Thoracic aorta (tissue), 2 donors: ENCODE data around the gene GRK2. TPM values are rescaled to one million over a fixed set of nuclear protein-coding genes. Genes with fewer than 3 reads are reported as not detected.
"Not testable (repeated sequence)": the region's sequence is repeated elsewhere in the genome, so short reads cannot be mapped to it uniquely, and the experiment has no call there.

Experiments
- ATAC-seq: fragments of 150-250 bp; one replicate; pipeline ENCODE4 v1.8.0; 2017; ENCODE audit warnings: low read depth; ENCODE audit not compliant: insufficient number of reproducible peaks, low FRiP score
- DNase-seq: peaks from one replicate; pipeline ENCODE4 v3.0.0-alpha.2; 2020; ENCODE audit warnings: low spot score
- H3K27ac ChIP-seq, 2 donors: fragments of 200-600 bp; sonication (generic); 1 replicate in 1 of 2; 2 replicates in 1 of 2; pipeline ENCODE4 v1.5.1; 2016; ENCODE audit warnings: mild to moderate bottlenecking in 2 of 2, moderate library complexity in 2 of 2
- H3K27me3 ChIP-seq: fragments of 200-600 bp; sonication (generic); replicated peaks from 2 replicates; pipeline ENCODE4 v1.6.0; 2016; ENCODE audit warnings: mild to moderate bottlenecking; ENCODE audit not compliant: insufficient read depth
- H3K36me3 ChIP-seq: fragments of 200-600 bp; sonication (generic); one replicate; pipeline ENCODE4 v1.5.1; 2016
- H3K4me1 ChIP-seq, 2 donors: fragments of 200-600 bp; sonication (generic); 1 replicate in 1 of 2; 2 replicates in 1 of 2; pipeline versions ENCODE4 v1.5.1 to v1.6.0; 2016; ENCODE audit warnings: low read depth in 2 of 2, mild to moderate bottlenecking in 1 of 2; ENCODE audit not compliant: control insufficient read depth in 1 of 2
- H3K4me3 ChIP-seq: fragments of 200-600 bp; sonication (generic); 2 replicates; pipeline ENCODE4 v1.5.1; 2016; ENCODE audit warnings: mild to moderate bottlenecking
- H3K9me3 ChIP-seq: fragments of 200-600 bp; sonication (generic); 2 replicates; pipeline ENCODE4 v1.5.1; 2016
- total RNA-seq, 2 donors: library from RNA; depleted of rRNA; stranded (reverse); fragments of >200 nt; gene quantifications; one replicate each; pipeline versions ENCODE4 v1.1.0 to v1.2.3, GENCODE V29; 2016
- TF ChIP-seq, protein P1 (sequence below): fragments of 200-600 bp; sonication (generic); IDR thresholded peaks from one replicate; pipeline ENCODE4 v1.5.1; 2019; ENCODE audit warnings: antibody characterized with exemption

Gene GRK2
- 10 to 100 TPM; 72.8 to 85.2 TPM for total RNA-seq

DNA sequence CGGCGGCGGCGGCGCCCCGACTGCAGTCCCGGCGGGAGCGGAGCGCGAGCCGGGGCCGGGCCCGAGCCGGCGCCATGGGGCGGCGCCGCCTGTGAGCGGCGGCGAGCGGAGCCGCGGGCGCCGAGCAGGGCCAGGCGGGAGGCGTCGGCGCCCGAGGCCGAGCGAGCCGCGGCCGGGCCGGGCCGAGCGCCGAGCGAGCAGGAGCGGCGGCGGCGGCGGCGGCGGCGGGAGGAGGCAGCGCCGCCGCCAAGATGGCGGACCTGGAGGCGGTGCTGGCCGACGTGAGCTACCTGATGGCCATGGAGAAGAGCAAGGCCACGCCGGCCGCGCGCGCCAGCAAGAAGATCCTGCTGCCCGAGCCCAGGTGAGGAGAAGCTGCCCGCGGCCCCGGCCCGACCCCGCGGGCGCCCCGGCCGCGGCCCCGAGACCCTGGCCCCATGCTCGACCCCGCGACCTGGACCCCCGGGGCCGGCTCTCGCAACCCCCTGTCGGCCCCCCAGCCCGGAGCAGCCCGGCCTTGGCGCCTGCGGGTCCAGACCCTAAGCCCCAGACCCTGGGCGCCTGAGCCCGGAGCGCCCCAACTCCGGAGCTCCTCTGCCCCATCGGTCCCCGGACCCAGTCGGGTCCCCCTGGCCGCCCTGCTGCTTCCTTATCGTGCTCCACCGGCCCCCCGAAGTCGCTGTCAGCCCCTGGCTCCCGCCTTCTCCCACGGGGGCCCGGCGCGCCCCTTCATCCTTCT is at the start of gene GRK2:
Gene GRK2 (plus strand): TSS at position 25 of the 739 bp plus-strand sequence. CDS start 227 bp downstream, at position 252.
- H3K4me1 ChIP-seq: peaks cover 45 to 77% of the 10 kb centered on the region in 2 donors

DNA sequence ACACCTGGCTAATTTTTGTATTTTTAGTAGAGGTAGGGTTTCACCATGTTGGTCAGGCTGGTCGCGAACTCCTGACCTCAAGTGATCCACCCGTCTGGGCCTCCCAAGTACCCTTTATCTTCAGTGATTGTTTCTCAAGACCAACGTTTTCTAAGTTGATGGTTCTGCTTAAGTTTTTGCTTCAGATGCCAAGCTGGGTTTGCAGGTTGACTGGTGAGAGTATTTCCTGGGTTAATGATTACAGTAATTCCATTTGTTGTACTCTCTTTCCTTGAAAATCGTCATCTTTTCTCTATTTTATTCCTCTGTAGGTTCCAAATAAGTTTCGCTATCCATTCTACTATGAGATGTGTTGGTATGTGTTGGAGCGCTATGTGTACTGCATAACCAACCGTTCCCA is 38.5 kb upstream of the GRK2 start:
- Histone ChIP-seq H3K36me3 (peaks cover 44% of the 10 kb centered on the region), H3K9me3 (no peaks in the 10 kb centered on the region), H3K27me3 (no peaks in the 10 kb centered on the region), H3K27ac (no peak overlapping the region), H3K4me3 (no peak overlapping the region), H3K4me1 (no peaks in the 10 kb centered on the region)
- DNase-seq (no peak), ATAC-seq (no peak)
- TF ChIP-seq, protein P1, sequence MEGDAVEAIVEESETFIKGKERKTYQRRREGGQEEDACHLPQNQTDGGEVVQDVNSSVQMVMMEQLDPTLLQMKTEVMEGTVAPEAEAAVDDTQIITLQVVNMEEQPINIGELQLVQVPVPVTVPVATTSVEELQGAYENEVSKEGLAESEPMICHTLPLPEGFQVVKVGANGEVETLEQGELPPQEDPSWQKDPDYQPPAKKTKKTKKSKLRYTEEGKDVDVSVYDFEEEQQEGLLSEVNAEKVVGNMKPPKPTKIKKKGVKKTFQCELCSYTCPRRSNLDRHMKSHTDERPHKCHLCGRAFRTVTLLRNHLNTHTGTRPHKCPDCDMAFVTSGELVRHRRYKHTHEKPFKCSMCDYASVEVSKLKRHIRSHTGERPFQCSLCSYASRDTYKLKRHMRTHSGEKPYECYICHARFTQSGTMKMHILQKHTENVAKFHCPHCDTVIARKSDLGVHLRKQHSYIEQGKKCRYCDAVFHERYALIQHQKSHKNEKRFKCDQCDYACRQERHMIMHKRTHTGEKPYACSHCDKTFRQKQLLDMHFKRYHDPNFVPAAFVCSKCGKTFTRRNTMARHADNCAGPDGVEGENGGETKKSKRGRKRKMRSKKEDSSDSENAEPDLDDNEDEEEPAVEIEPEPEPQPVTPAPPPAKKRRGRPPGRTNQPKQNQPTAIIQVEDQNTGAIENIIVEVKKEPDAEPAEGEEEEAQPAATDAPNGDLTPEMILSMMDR: no peak

More for the DNA sequence above, at the start of gene GRK2:
- DNase-seq (no peak), ATAC-seq (peak; percentile 0)
- H3K27ac ChIP-seq: peak within 1 kb of the TSS; percentile 72 to 76
- TF ChIP-seq, protein P1: no peak
- H3K4me3 ChIP-seq: peak within 1 kb of the TSS; percentile 90
- H3K36me3 ChIP-seq: no peaks in the 10 kb centered on the region
- H3K27me3 ChIP-seq: no peaks in the 10 kb centered on the region
- no peaks in the 10 kb centered on the region for H3K9me3 ChIP-seq

DNA sequence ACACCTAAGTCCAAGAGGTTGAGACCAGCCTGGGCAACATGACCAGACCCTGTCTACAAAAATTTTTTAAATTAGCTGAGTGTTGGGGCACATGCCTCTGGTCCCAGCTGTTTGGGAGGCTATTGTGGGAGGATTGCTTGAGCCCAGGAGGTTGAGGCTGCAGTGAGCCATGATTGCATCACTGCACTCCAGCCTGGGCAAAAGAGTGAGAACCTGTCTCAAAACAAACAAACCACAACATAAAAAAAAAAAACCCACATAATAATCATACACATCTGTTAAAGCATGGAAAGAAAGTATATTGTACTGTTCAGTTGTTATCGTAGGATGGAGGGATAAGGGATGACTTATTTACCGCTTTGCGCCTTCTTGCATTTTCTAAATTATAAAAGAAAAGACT is 35.9 kb upstream of the GRK2 start:
- DNase-seq (no peak), ATAC-seq (no peak)
- Histone ChIP-seq H3K36me3 (peaks cover 40% of the 10 kb centered on the region), H3K9me3 (no peaks in the 10 kb centered on the region), H3K27me3 (no peaks in the 10 kb centered on the region), H3K4me1 (no peaks in the 10 kb centered on the region), H3K4me3 (no peak overlapping the region), H3K27ac (no peak overlapping the region)
- TF ChIP-seq, protein P1: no peak

DNA sequence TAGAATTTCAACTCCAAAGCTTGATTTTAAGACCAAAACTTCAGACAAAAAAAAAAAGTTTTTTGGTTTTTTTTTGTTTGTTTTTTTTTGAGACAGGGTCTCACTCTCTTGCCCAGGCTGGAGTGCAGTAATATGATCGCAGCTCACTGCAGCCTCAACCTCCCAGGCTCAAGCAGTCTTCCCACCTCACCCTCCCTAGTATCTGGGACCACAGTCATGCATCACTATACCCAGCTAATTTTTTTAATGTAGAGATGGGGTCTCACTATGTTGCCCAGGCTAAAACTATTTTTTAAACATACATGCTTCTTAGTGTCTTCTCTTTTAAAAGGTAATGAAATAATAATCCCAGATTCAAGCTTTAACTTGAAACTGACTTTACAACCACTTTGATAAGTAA is 35.4 kb upstream of the GRK2 start:
- DNase-seq (no peak), ATAC-seq (no peak)
- H3K4me1 ChIP-seq: no peaks in the 10 kb centered on the region
- H3K36me3 ChIP-seq: peaks cover 40% of the 10 kb centered on the region
- no peaks in the 10 kb centered on the region for H3K9me3 ChIP-seq
- no peaks in the 10 kb centered on the region for H3K27me3 ChIP-seq
- no peak overlapping the region for H3K27ac ChIP-seq
- H3K4me3 ChIP-seq: no peak overlapping the region
- TF ChIP-seq, protein P1: no peak

DNA sequence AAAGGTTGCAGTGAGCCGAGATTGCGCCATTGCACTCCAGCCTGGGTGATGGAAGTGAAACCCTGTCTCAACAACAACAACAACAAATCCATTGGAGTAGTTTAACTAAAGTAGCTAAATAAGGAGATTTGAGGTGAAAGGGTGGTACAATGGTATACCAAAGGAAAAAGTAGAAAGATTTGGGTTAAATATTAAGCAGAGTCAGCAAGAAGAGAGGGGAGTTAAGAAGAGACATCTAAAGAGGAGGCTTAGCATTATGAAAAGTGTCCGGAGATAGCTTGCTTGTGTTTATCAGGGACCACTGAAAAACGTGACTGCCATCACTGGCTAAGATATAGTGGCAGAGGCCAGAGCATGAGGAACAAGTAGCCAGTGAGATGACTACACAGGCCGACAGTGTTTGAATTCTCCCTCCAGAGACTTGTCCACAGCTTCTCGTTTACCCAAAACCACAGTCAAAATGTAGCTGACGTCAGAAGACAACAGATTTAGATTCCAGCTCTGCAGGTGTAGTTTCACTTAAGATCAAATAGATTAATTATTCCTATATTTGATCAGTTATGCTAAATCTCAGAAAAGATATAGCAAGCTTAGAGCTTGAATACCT is 32.6 kb upstream of the GRK2 start:
- TF ChIP-seq, protein P1: no peak

DNA sequence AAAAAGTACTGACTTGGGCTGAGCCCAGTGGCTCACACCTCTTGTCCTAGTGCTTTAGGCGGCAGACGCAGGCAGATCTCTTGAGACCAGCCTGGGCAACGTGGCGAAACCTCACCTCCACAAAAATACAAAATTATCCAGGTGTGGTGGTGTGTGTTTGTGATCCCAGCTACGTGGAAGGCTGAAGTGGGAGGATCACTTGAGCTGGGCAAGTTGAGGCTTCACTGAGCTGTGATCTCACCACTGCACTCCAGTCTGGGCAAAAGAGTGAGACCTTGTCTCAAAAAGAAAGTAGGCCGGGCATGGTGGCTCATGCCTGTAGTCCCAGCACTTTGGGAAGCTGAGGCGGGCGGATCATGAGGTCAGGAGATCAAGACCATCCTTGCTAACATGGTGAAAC is 31.7 kb upstream of the GRK2 start:
- peaks cover 21% of the 10 kb centered on the region for H3K36me3 ChIP-seq
- not testable (repeated sequence) for H3K4me3 ChIP-seq, DNase-seq, H3K9me3 ChIP-seq, H3K27ac ChIP-seq, H3K27me3 ChIP-seq, ATAC-seq
- H3K4me1 ChIP-seq: peaks cover 10 to 11% of the 10 kb centered on the region in 2 donors

More for the DNA sequence above, 32.6 kb upstream of the GRK2 start:
- Histone ChIP-seq H3K27ac (no peak overlapping the region), H3K9me3 (no peaks in the 10 kb centered on the region), H3K27me3 (no peaks in the 10 kb centered on the region), H3K4me1 (peaks cover 1 to 5% of the 10 kb centered on the region in 2 donors), H3K36me3 (peaks cover 26% of the 10 kb centered on the region), H3K4me3 (no peak overlapping the region)
- DNase-seq (no peak), ATAC-seq (no peak)
